VCaP (cell line): Measurements from ENCODE around the gene TRIO.
"Not testable (repeated sequence)": the region's sequence is repeated elsewhere in the genome, so short reads cannot be mapped to it uniquely, and the experiment has no call there.

Experiments used
- H3K27ac ChIP-seq: fragments of 450-650 bp; 2 replicates; pipeline ENCODE4 v1.5.1; 2017
- TF ChIP-seq, protein P1 (sequence below): fragments of 450-650 bp; conservative IDR thresholded peaks from 2 replicates; pipeline ENCODE4 v1.5.1; 2017; ENCODE audit warnings: mild to moderate bottlenecking, moderate library complexity

Gene TRIO

DNA sequence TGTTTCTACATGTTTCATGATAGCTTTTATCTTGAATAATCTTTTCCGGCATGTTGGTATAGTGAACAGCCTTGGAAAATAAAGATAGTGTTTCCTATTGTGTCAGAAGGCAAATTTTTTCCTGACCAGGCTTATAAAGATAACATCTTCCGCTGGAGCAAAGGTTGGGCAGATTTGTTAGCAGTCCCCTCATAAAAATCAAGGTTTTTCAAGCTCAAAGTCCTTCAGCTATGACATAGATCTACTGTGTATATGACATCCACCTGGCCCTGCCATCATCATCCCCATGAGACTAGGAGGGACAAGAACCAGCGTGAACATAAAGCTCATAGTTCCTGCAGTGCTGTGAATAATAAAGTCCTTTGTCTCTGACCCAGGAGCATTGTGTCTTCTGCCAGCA lies 408.1 kb downstream of the TRIO start:
- peak overlapping the region; percentile 48 for H3K27ac ChIP-seq
- TF ChIP-seq, protein P1, sequence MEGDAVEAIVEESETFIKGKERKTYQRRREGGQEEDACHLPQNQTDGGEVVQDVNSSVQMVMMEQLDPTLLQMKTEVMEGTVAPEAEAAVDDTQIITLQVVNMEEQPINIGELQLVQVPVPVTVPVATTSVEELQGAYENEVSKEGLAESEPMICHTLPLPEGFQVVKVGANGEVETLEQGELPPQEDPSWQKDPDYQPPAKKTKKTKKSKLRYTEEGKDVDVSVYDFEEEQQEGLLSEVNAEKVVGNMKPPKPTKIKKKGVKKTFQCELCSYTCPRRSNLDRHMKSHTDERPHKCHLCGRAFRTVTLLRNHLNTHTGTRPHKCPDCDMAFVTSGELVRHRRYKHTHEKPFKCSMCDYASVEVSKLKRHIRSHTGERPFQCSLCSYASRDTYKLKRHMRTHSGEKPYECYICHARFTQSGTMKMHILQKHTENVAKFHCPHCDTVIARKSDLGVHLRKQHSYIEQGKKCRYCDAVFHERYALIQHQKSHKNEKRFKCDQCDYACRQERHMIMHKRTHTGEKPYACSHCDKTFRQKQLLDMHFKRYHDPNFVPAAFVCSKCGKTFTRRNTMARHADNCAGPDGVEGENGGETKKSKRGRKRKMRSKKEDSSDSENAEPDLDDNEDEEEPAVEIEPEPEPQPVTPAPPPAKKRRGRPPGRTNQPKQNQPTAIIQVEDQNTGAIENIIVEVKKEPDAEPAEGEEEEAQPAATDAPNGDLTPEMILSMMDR, result no peak

DNA sequence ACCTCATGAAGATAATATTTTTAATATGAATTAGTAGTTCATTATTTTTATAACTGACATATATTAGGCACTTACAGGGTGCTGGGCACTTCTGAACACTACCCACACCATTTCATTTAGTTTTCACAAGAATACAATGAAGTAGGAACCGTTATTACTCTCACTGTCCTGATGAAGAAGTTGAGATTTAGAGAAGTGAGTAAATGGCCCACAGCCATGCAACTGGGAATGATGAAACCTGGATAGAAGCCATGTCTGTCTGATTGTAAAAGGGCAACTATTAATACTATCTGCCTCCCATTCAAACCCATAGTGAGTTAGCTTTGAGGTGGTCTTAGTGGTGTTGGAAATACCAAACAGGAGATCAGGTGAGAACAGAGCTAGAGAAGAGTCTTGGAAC lies 408.9 kb downstream of the TRIO start:
- TF ChIP-seq, protein P1, result no peak
- H3K27ac ChIP-seq, result no peak overlapping the region; the same call in 1 of the 2 replicates

DNA sequence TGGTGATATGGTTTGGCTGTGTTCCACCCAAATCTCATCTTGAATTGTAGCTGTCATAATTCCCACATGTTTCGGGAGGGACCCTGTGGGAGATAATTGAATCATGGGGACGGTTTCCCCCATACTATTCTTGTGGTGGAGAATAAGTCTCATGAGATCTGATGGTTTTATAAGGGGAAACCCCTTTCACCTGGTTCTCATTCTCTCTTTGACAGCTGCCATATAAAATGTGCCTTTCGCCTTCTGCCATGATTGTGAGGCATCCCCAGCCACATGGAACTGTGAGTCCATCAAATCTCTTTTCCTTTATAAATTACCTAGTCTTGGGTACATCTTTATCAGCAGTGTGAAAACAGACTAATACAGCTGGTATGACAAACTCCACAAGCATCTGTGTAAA lies 411.1 kb downstream of the TRIO start:
- H3K27ac ChIP-seq, result not testable (repeated sequence)

DNA sequence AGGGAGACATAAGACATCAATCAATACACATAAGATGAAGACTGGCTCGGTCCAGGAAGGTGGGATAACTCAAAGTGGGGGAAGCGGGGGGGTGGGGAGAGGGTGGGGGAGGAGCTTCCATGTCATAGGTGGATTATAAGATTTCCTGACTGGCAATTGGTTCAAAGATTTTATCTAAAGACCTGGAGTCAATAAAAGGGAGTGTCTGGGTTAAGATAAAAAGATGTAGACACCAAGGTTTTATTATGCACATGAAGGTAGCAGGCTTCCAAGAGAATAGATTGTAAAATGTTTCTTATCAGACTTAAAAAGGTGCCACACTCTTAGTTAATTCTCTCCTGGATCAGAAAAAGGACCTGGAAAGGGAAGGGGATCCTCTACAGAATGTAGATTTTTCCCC lies 412.9 kb downstream of the TRIO start:
- TF ChIP-seq, protein P1, result no peak

DNA sequence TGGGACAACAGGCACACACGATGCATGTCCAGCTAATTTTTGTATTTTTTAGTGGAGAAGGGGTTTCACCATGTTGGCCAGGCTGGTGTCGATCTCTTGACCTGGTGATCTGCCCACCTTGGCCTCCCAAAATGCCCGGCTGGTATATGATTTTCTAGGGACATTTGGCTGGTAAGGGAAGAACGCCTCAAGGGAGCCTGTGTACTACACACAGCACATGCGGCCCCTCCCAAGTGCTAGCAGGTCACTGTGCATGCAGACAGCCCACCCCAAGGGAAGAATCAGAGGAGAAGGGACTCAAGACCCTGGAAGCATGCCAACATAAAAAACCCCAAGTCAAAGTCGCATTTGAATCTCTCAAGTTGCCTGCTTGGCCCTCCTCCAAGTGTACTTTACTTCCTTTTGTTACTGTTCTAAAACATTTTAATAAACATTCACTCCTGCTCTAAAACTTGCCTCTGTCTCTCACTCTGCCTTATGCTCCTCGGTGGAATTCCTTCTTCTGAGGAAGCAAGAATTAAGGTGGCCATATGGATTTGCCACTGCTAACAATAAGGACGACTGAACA lies 414.1 kb downstream of the TRIO start:
- TF ChIP-seq, protein P1, result no peak
- H3K27ac ChIP-seq, result no peak overlapping the region

More for the DNA sequence above, 412.9 kb downstream of the TRIO start:
- H3K27ac ChIP-seq, result no peak overlapping the region

DNA sequence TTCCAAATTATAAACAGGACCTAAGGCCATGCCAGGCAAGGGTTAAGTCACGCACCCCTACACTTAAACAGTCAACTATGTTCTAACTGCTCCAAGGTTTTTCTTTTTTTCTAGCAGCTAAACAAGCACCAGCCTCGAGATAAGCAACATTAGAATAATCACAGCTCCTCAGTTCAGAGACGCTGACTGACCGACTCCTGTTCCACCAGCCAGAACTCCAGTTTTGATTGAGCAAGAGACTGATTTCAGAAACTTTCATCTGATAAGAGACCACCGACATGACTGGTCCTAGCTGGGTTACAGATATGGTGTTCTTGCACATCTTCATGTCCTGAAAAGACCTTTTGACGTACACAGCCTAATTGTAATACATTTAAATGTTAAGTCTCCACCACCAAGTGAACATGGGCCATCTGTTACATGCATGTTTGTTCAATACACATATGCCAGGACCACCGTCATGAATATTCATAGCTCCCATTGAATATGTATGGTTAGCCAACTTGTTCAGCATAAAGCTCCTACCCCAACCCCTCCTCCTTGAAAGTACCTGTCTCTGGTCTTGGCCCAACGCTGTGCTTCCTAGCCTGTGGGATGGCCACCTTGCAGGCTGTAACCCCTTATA lies 414.8 kb downstream of the TRIO start:
- no peak overlapping the region for H3K27ac ChIP-seq
- TF ChIP-seq, protein P1, result no peak
